Gastrocnemius medialis (tissue), 4 donors: ENCODE measurements around the gene USP32.

ENCODE experiments used
- CTCF ChIP-seq, 5 experiments: fragments of 450-650 bp in 3 of 5; fragments of 200-600 bp in 2 of 5; sonication (generic) in 2 of 5; IDR thresholded peaks in 4 of 5; conservative IDR thresholded peaks in 1 of 5; 1 replicate in 4 of 5; 2 replicates in 1 of 5; pipeline ENCODE4 v1.5.1; 2016 to 2019; ENCODE audit warnings: antibody characterized with exemption in 5 of 5, mild to moderate bottlenecking in 3 of 5, moderate library complexity in 3 of 5
- POLR2A ChIP-seq, 2 donors: fragments of 450-650 bp; IDR thresholded peaks; one replicate each; pipeline ENCODE4 v1.6.1; 2017; ENCODE audit warnings: antibody characterized with exemption in 2 of 2, mild to moderate bottlenecking in 2 of 2, moderate library complexity in 2 of 2

- TF ChIP-seq CTCF (IDR thresholded peaks at IDR 0.05 in 4 of 5, conservative IDR thresholded peaks at IDR 0.05 in 1 of 5) (no peak), POLR2A (IDR thresholded peaks at IDR 0.05) (no peak)
These were observed 203.2 kb downstream of the USP32 start for GRCh38 chr17:60188759-60189158.
